ENCODE measurements around the gene DTX3.
"Not testable (repeated sequence)": the region's sequence is repeated elsewhere in the genome, so short reads cannot be mapped to it uniquely, and the experiment has no call there.

Gene DTX3

GRCh38 chr12:57604454-57604991 lies at the start of gene DTX3:
Gene DTX3, plus strand, starts transcription at chr12:57604824. Its CDS starts 1,694 bp downstream, at chr12:57606518.
- DNase-seq (ENCODE audit: low spot score): no peak

GRCh38 chr12:57554897-57555296 lies 49.7 kb upstream of the DTX3 start:
- DNase-seq (ENCODE audit: low spot score): no peak

GRCh38 chr12:57558864-57559263 lies 45.8 kb upstream of the DTX3 start:
- DNase-seq (ENCODE audit: low spot score): no peak

GRCh38 chr12:57560516-57560915 lies 44.1 kb upstream of the DTX3 start:
- DNase-seq (ENCODE audit: low spot score): no peak

- DNase-seq (ENCODE audit: low spot score): not testable (repeated sequence)
These were observed 43.5 kb upstream of the DTX3 start for GRCh38 chr12:57561117-57561516.

- DNase-seq (ENCODE audit: low spot score): no peak
These were observed 41.3 kb upstream of the DTX3 start for GRCh38 chr12:57563358-57563757.

GRCh38 chr12:57564178-57564740 lies 40.4 kb upstream of the DTX3 start:
- DNase-seq (ENCODE audit: low spot score): no peak

- DNase-seq (ENCODE audit: low spot score): no peak
These were observed 35.8 kb upstream of the DTX3 start for GRCh38 chr12:57568838-57569237.

- DNase-seq (ENCODE audit: low spot score): no peak
These were observed 34.8 kb upstream of the DTX3 start for GRCh38 chr12:57569858-57570257.

- not testable (repeated sequence) for DNase-seq (ENCODE audit: low spot score)
These were observed 34.2 kb upstream of the DTX3 start for GRCh38 chr12:57570438-57570837.

GRCh38 chr12:57571926-57572762 lies 32.5 kb upstream of the DTX3 start:
- DNase-seq (ENCODE audit: low spot score): no peak

- no peak for DNase-seq (ENCODE audit: low spot score)
These were observed 29.8 kb upstream of the DTX3 start for GRCh38 chr12:57574795-57575194.

- no peak for DNase-seq (ENCODE audit: low spot score)
These were observed 28.6 kb upstream of the DTX3 start for GRCh38 chr12:57575771-57576612.

- no peak for DNase-seq (ENCODE audit: low spot score)
These were observed 27.9 kb upstream of the DTX3 start for GRCh38 chr12:57576613-57577160.

GRCh38 chr12:57577981-57578758 lies 26.5 kb upstream of the DTX3 start:
- no peak for DNase-seq (ENCODE audit: low spot score)

GRCh38 chr12:57579011-57579410 lies 25.6 kb upstream of the DTX3 start:
- no peak for DNase-seq (ENCODE audit: low spot score)

GRCh38 chr12:57579677-57580465 lies 24.8 kb upstream of the DTX3 start:
- DNase-seq (ENCODE audit: low spot score): no peak

- DNase-seq (ENCODE audit: low spot score): no peak
These were observed 24.2 kb upstream of the DTX3 start for GRCh38 chr12:57580466-57580795.

- no peak for DNase-seq (ENCODE audit: low spot score)
These were observed 22.8 kb upstream of the DTX3 start for GRCh38 chr12:57581802-57582201.

- DNase-seq (ENCODE audit: low spot score): no peak
These were observed 22.2 kb upstream of the DTX3 start for GRCh38 chr12:57582440-57582839.

All from NAMALWA (cell line).